NCI-H2029 treated with DMSO at 0.1 percent for 48 hours (cell line): ENCODE measurements around the gene SNED1.

ENCODE experiments used
- DNase-seq: peaks from one replicate; lab custom pipeline; 2025; lab: John Stamatoyannopoulos, UW

Gene SNED1

GRCh38 chr2:241067501-241068135, 69.2 kb downstream of the SNED1 start:
- no peak for DNase-seq

GRCh38 chr2:241068136-241068941, 69.9 kb downstream of the SNED1 start:
- no peak for DNase-seq

DNA sequence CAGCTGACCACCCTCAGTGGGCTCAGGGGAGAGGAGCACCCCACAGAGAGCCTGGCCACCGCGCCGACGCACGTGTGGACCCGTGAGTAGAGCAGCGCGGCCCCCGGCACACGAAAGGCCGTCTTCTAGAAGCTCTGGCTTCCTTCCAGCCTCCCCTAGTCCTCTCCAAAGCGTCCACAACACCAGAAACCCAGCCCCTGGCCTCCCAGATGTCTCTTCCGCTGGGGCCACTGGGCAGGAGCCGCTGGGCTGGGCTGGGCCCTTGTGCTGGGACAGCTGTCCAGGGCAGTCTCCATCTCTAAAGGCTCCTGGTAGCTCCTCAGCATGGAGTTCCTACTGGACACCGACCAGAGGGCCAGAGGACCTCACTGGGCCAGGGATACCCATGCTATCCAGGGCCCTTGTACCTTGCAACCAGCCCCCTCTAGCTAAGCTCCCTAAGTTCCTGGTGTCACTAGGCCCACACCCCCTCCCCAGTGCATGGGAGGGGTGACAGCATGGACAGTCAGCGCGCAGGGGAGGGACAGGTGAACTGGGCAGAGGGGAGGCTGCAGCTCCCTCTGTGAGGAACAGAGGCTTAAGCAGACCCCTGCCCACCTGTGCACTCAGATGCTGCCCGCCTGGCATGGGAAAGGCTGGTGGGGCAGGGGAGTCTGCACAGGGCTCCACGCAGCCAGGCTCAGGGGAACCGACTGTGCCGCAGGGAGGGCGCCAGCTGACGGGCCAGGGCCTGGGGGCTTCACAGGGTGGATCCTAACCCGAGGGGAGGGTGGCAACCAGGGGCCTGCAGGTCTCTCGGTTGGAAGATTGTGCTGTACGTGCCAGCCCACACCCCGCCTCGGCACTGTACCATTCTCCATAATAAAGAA, 70.8 kb downstream of the SNED1 start:
- DNase-seq, result no peak

GRCh38 chr2:241069821-241070281, 71.4 kb downstream of the SNED1 start:
- DNase-seq, result no peak

GRCh38 chr2:241070361-241070760, 71.9 kb downstream of the SNED1 start:
- DNase-seq, result no peak

DNA sequence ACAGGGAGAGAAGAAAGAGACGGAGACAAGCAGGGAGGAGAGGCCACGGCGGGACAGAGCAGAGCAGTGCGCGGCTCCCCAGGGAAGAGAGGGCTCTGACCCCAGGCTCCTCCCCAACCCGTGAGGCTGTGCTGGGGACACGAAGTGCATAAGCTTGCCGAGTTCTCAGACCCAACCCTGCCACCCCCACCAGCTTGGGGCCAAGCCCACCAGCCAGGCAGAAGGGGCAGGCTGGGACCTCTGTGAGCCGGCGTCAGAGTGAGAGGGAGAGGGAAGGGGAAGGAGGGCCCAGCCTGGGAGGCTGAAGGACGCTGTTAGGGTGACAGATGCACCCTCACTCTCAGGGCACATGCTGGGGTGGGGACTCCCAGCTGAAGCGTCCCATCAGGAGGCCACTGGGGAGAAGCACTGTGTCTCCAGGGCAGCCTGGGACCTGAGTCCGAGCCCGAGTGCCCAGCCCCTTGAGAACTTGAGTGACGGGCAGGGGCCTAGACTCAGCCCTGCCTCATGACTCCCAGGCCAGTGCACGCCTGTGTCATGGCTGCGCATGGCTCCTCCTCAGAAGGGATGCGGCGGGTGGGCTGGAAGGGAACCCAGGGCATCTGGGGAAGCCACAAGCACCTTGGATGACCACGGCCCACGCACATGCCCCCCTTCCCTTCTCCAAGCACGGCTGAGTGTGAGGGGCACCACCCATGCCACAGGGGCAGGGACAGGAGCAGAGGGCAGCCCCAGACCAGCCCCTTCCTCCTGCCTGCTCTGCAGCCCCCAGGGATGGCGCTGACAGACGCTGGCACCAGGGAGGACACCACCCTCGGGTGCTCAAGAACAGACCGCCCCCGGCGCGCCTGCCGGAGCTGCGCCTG, 72.6 kb downstream of the SNED1 start:
- no peak for DNase-seq

DNA sequence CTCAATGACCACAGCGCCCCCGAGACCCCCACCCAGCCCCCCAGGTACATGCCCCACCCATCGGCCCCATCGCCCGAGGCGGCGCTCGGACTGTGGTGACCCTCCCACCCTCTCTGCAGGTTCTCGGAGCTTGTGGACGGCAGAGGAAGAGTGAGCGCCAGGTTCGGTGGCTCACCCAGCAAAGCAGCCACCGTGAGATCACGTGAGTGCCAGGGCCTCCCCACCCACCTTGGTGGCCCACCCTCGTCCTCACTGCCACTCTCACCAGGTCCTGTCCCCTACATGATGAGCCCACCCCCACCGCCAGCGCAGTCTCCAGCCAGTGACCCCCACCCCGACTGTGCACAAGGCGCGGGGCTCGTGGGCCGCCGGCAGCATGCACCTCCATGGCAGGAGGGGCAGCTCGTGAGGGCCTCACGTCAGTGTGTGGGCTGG, 73.3 kb downstream of the SNED1 start:
- DNase-seq, result no peak

DNA sequence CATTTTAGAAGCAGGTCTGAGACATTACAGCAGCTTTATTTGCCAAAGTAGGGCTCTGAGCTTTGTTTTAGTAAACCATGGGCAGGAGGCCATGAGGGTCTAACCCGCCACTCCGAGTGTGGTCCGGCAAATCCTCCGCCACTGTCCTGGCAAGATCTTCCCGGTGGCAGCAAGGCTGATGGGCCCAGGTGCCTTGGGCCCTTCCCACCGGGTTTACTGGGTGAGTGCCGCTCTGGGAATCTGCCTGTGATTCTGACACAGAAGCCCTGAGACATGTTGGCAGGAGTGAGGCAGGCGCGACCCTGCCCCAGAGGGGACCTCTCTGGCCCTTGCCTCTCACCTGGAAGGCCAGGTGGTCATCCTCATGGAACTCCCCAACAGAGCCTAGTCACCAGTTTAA, 73.7 kb downstream of the SNED1 start:
- no peak for DNase-seq

- DNase-seq, result no peak
These were observed 74.2 kb downstream of the SNED1 start for GRCh38 chr2:241072553-241073165.

GRCh38 chr2:241073166-241074064, 75.0 kb downstream of the SNED1 start:
- no peak for DNase-seq

DNA sequence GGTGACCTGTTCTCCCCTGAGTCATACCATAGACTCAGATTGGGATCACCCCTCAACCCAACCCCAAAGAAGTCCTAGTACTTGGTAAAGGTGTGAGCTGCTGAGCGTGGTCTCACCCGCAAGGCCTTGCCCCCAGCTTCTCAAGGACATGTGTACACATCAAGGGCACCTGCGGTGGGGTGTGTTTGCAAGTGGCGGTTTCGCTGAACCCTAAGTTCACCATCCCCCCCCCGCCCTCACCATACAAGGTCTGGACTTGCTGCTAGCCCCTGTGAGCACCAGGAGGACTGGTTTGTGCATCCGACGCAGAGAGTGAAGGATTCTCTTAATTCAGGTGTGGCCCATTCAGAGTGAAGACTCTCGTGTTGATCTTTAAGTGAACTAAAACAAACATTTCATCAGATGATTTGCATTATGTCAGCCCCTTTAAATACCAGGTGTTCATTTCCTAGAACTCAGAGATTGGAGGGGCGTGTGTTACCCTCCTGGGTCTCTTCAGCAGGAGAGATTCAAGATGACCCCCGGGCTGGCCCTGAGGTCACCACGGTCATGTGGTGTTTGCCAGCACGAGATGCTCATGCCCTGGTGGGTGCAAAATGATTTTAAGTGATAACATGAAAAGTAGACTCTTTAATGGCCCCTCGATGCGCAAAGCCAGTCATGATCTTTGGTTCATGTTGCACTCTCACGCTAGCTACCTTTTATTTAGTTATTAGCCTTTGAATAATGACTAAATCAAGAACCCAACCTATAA, 75.8 kb downstream of the SNED1 start:
- DNase-seq, result no peak

GRCh38 chr2:241074901-241075540, 76.6 kb downstream of the SNED1 start:
- DNase-seq, result no peak

- DNase-seq, result no peak
These were observed 82.2 kb downstream of the SNED1 start for GRCh38 chr2:241080405-241081189.

DNA sequence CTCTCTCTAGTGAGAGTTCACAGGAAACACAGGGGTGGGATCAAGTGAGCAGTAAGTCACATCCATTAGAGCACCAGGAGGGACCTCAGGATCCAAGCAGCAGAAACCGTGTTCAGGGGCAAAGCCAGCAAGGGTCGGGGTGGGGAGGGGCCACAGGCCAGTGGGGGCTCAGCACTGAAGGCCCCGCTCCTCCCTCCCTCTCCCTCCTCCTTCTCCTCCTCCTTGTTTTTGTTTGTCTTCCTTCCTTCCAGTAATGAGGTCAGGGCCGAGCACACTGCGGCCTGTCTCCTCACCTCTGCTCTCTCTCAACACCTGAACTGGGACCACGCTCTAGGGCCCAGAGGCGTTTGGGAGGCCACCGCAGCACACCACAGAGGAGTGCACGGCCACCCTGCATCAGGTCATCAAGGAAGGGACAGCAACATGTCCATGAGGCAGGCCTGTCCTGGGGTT, 82.8 kb downstream of the SNED1 start:
- no peak for DNase-seq

DNA sequence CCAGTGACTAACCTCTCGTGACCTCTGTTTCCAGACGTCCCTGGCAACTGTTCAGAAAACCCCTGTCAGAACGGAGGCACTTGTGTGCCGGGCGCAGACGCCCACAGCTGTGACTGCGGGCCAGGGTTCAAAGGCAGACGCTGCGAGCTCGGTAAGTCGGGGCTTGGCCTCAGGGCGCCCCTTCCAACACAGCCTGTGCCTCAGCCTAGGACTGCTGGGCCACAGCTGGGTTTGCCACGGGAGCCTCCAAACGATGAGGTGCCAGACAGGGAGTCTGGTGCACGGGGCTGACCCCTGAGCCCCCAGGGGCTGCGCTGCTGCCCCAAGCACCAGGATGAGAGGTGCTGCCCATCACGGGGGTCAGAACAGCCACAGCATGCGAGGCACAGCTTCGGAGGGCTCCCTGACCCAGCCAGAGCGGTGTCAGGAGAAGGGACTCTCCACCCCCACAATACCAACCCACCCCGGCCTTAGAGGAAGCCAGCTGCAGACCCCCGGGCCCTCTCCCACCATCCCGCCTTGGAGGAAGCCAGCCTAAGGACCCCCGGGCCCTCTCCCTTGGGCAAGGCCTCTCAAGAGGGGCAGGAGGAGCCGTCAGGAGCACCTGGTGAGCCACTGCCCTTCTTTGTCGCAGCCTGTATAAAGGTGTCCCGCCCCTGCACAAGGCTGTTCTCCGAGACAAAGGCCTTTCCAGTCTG, 83.4 kb downstream of the SNED1 start:
- DNase-seq, result no peak

- no peak for DNase-seq
These were observed 84.1 kb downstream of the SNED1 start for GRCh38 chr2:241082341-241083090.

DNA sequence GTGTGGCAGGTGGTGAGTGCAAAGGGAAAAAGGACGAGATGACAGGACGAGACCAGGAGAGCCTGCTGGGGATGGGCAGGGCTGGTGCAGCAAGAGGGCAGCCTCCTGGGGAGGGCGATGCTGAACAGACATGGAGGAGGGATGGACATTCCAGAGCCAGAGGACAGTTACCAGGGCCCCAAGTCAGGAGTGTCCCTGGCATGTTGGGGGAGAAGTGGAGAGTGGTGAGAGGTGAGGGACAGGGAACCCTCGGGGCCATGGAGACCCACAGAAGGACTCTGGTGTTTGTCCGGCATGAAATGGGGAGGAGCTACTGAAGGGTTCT, 84.6 kb downstream of the SNED1 start:
- no peak for DNase-seq
